OCI-LY7 (cell line): ENCODE results near the gene MACROD2. TPM values are rescaled to one million over a fixed set of nuclear protein-coding genes. Genes with fewer than 3 reads are reported as not detected.

Experiments
- BruUV-seq: library from RNA; stranded (reverse); fragments of 400-500 nt; replicated peaks from 2 replicates; lab custom pipeline; 2021; lab: Mats Ljungman, UMichigan
- CTCF ChIA-PET: fragments of 300-600 bp; sonication (Branson Sonifier 250); formaldehyde crosslinking; loops from one replicate; lab custom pipeline; 2022; ENCODE audit warnings: antibody characterized with exemption; ENCODE audit not compliant: unreplicated experiment; lab: Charles Lee
- POLR2A ChIA-PET: fragments of 300-600 bp; sonication (Branson Sonifier 250); formaldehyde crosslinking; loops from one replicate; lab custom pipeline; 2022; ENCODE audit warnings: antibody characterized with exemption; lab: Charles Lee
- DNase-seq: peaks from one replicate; pipeline ENCODE4 v3.0.0-alpha.2; 2015; ENCODE audit warnings: low spot score
- H2AFZ ChIP-seq: fragments of 200-600 bp; sonication (generic), shearing (Covaris generic); 2 replicates; pipeline ENCODE4 v1.6.1; 2014; ENCODE audit warnings: mild to moderate bottlenecking, antibody characterized with exemption, low read length, moderate library complexity
- H3K27ac ChIP-seq: fragments of 200-600 bp; sonication (generic); 2 replicates; pipeline ENCODE4 v1.5.1; 2014; ENCODE audit warnings: mixed run types, low read depth, mild to moderate bottlenecking, moderate library complexity, low read length, inconsistent platforms; ENCODE audit not compliant: poor library complexity, severe bottlenecking
- H3K36me3 ChIP-seq: fragments of 200-600 bp; sonication (generic); 2 replicates; pipeline ENCODE4 v1.6.1; 2014; ENCODE audit warnings: mild to moderate bottlenecking, antibody characterized with exemption, low read length, moderate library complexity, mixed read lengths; ENCODE audit not compliant: insufficient read depth
- H3K4me1 ChIP-seq: fragments of 200-600 bp; sonication (generic); 2 replicates; pipeline ENCODE4 v1.5.1; 2014; ENCODE audit warnings: mild to moderate bottlenecking, low read length; ENCODE audit not compliant: insufficient read depth, poor library complexity, severe bottlenecking
- H3K4me2 ChIP-seq: fragments of 200-600 bp; sonication (generic); 2 replicates; pipeline ENCODE4 v1.6.1; 2014; ENCODE audit warnings: mild to moderate bottlenecking, low read length
- H3K4me3 ChIP-seq: fragments of 200-600 bp; sonication (generic); 2 replicates; pipeline ENCODE4 v1.5.1; 2014; ENCODE audit warnings: mild to moderate bottlenecking, low read depth, low read length; ENCODE audit not compliant: poor library complexity, severe bottlenecking
- H3K79me2 ChIP-seq: fragments of 200-600 bp; sonication (generic); 2 replicates; pipeline ENCODE4 v1.6.1; 2016; ENCODE audit warnings: low read depth, mild to moderate bottlenecking, low read length, moderate library complexity, mixed read lengths; ENCODE audit not compliant: insufficient read depth
- H3K9me2 ChIP-seq: fragments of 200-600 bp; sonication (generic); 2 replicates; pipeline ENCODE4 v1.6.1; 2016; ENCODE audit warnings: mild to moderate bottlenecking, low read length, mixed read lengths; ENCODE audit not compliant: insufficient read depth
- H3K9me3 ChIP-seq: fragments of 200-600 bp; sonication (generic); 2 replicates; pipeline ENCODE4 v1.6.1; 2014; ENCODE audit warnings: mild to moderate bottlenecking, mixed run types, low read length, mixed read lengths
- H4K20me1 ChIP-seq: fragments of 200-600 bp; sonication (generic); 2 replicates; pipeline ENCODE4 v1.6.1; 2014; ENCODE audit warnings: mild to moderate bottlenecking, antibody characterized with exemption, low read length, moderate library complexity, mixed read lengths; ENCODE audit not compliant: insufficient read depth
- EZH2phosphoT487 ChIP-seq: fragments of 200-600 bp; sonication (generic); IDR thresholded peaks from 2 replicates; pipeline ENCODE4 v1.6.1; 2018; ENCODE audit warnings: low read depth, borderline replicate concordance, mild to moderate bottlenecking, mixed run types, antibody characterized with exemption, low read length, moderate library complexity, mixed read lengths
- intact Hi-C: fragments of 100-400 bp; cut with micrococcal nuclease; formaldehyde crosslinking; loops from one replicate; pipeline ENCODE4 v1.10.0; 2022; ENCODE audit not compliant: unreplicated experiment
- total RNA-seq, 2 experiments: library from RNA; depleted of rRNA in 1 of 2; stranded (reverse); fragments of >200 nt in 1 of 2; shearing (Covaris generic) in 1 of 2; gene quantifications; 2 replicates each; pipeline ENCODE4 v1.2.3, GENCODE V29; 2014 to 2022
- TF ChIP-seq, protein P1 (sequence below): fragments of 200-600 bp; sonication (generic); conservative IDR thresholded peaks from 2 replicates; pipeline ENCODE4 v1.5.1; 2014; ENCODE audit warnings: mild to moderate bottlenecking, antibody characterized with exemption, low read length, moderate library complexity, mixed read lengths

Gene MACROD2
- total RNA-seq, 2 experiments from 2014 or later, result 0.09 to 4.5 TPM

DNA sequence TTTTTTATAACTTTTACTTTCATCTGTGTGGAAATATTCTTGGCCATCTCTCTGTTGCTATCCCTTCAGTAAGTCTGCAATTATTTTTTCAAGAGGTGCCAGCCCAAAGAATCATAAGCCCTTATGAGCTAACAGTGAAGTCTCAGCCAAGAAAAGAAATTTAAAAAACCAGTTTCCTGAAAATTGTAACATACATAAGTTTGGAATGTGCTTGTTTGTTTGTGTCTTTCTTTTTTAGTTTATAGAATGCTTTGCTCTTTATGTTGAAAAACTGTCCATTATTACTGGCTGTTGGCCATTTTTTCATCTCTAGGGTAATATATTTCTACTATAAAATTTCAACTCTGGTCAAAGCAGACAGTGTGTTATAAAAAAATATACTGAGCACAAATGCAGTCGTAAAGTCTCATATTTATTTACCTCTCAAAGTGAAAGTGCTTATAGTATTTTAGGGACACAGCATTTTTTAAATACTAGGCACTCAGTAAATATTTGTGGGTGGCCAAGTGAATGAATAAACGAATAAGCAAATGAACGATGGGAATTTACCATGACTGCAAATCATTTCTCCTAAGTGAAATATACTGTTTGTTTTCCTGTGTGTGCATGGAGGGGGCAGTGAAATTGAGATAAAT lies 1918.2 kb downstream of the MACROD2 start:
- Histone ChIP-seq H4K20me1 (no peaks in the 10 kb centered on the region), H3K4me3 (no peak overlapping the region), H3K4me1 (no peaks in the 10 kb centered on the region), H2AFZ (no peak overlapping the region), H3K9me3 (no peaks in the 10 kb centered on the region), H3K36me3 (no peaks in the 10 kb centered on the region), H3K79me2 (no peaks in the 10 kb centered on the region), H3K4me2 (no peak overlapping the region), H3K27ac (no peak overlapping the region), H3K9me2 (no peaks in the 10 kb centered on the region)
- BruUV-seq, result no TSS peak
- intact Hi-C loops, result no loop called here
- ChIA-PET CTCF (no interaction called here), POLR2A (interaction anchor here (0.9 kb wide), 2 partner anchors 20 to 27 kb away, joined by 4 read pairs; no protein-coding TSS in a partner anchor)
- TF ChIP-seq, protein P1, sequence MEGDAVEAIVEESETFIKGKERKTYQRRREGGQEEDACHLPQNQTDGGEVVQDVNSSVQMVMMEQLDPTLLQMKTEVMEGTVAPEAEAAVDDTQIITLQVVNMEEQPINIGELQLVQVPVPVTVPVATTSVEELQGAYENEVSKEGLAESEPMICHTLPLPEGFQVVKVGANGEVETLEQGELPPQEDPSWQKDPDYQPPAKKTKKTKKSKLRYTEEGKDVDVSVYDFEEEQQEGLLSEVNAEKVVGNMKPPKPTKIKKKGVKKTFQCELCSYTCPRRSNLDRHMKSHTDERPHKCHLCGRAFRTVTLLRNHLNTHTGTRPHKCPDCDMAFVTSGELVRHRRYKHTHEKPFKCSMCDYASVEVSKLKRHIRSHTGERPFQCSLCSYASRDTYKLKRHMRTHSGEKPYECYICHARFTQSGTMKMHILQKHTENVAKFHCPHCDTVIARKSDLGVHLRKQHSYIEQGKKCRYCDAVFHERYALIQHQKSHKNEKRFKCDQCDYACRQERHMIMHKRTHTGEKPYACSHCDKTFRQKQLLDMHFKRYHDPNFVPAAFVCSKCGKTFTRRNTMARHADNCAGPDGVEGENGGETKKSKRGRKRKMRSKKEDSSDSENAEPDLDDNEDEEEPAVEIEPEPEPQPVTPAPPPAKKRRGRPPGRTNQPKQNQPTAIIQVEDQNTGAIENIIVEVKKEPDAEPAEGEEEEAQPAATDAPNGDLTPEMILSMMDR, result no peak
- no peak for TF ChIP-seq EZH2phosphoT487
- no peak for DNase-seq

DNA sequence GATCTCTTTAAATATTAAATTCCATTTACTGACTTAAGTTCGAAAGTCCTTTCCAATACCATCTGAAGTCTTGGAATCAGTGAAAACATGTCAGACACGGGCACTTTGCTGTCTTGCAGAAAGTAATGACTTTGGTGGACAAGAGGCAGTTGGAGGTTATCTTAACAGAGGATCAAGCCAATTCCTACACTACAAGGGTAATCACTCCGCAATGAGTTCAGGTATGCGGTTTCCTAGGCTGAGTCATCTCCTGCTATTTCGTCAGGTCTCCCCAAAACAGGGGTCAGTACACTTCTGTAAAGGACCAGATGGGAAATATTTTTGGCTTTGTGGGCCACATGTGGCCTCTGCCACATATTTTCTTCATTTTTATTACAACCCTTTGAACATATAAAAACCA lies 1921.3 kb downstream of the MACROD2 start:
- Histone ChIP-seq H3K27ac (no peak overlapping the region), H3K4me1 (peaks cover 4% of the 10 kb centered on the region), H2AFZ (no peak overlapping the region), H3K4me3 (no peak overlapping the region), H3K36me3 (no peaks in the 10 kb centered on the region), H3K9me2 (no peaks in the 10 kb centered on the region), H3K9me3 (no peaks in the 10 kb centered on the region), H4K20me1 (no peaks in the 10 kb centered on the region), H3K79me2 (no peaks in the 10 kb centered on the region), H3K4me2 (no peak overlapping the region)
- CTCF ChIA-PET, result no interaction called here
- BruUV-seq, result no TSS peak
- POLR2A ChIA-PET, result interaction anchor here (0.6 kb wide), 1 partner anchor 190 kb away, joined by 3 read pairs; no protein-coding TSS in a partner anchor
- DNase-seq, result no peak
- intact Hi-C loops, result no loop called here
- TF ChIP-seq EZH2phosphoT487, result no peak
- TF ChIP-seq, protein P1, result no peak

DNA sequence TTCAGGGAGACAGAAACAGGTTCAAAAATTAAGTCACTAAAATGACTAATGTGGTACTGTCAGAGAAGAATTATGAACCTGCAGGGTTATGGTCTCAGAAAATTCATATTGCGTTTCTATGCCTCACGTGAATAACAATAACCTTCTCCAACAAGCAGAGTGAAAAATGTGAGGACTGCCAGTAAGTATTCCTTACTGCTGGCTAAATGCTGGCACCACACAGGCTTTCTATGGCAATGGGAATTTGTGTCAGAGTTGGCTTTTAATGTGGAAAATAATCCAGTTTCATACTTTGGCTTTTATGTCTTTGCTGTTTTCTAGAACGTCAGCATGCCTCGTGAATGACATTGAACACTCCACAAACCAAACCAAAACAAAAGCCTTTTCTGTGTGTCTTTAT lies 1922.0 kb downstream of the MACROD2 start:
- TF ChIP-seq EZH2phosphoT487, result no peak
- TF ChIP-seq, protein P1, result no peak
- H3K27ac ChIP-seq, result no peak overlapping the region
- no peak overlapping the region for H3K4me3 ChIP-seq
- peaks cover 4% of the 10 kb centered on the region for H3K4me1 ChIP-seq
- no peak overlapping the region for H2AFZ ChIP-seq
- intact Hi-C loops, result no loop called here
- no TSS peak for BruUV-seq
- DNase-seq, result no peak
- ChIA-PET CTCF (no interaction called here), POLR2A (interaction anchor here (0.6 to 0.9 kb wide), 2 partner anchors 8 to 190 kb away, joined by 3 read pairs; no protein-coding TSS in a partner anchor)
- no peaks in the 10 kb centered on the region for H3K9me2 ChIP-seq
- H3K9me3 ChIP-seq, result no peaks in the 10 kb centered on the region
- no peaks in the 10 kb centered on the region for H3K36me3 ChIP-seq
- H4K20me1 ChIP-seq, result no peaks in the 10 kb centered on the region
- H3K79me2 ChIP-seq, result no peaks in the 10 kb centered on the region
- H3K4me2 ChIP-seq, result no peak overlapping the region
